Tibial nerve (tissue), 4 donors: ENCODE data around the gene PRKCE. TPM values are rescaled to one million over a fixed set of nuclear protein-coding genes. Genes with fewer than 3 reads are reported as not detected.

Experiments
- DNase-seq, 2 donors: peaks; one replicate each; pipeline ENCODE4 v3.0.0-alpha.2; 2019; ENCODE audit warnings: low spot score in 2 of 2
- H3K27ac ChIP-seq, 4 donors: fragments of 200-600 bp; sonication (generic) in 3 of 4; one replicate each; pipeline ENCODE4 v1.5.1; 2017 to 2019; ENCODE audit warnings: mild to moderate bottlenecking in 1 of 4
- H3K27me3 ChIP-seq, 2 donors: fragments of 200-600 bp; sonication (generic) in 1 of 2; one replicate each; pipeline versions ENCODE4 v1.5.1 to v1.6.0; 2017 to 2019
- H3K36me3 ChIP-seq, 3 donors: fragments of 200-600 bp; sonication (generic); one replicate each; pipeline ENCODE4 v1.5.1; 2018 to 2019
- H3K4me1 ChIP-seq, 4 donors: fragments of 200-600 bp; sonication (generic) in 3 of 4; one replicate each; pipeline ENCODE4 v1.5.1; 2017 to 2019
- H3K4me3 ChIP-seq, 4 donors: fragments of 200-600 bp; sonication (generic) in 3 of 4; one replicate each; pipeline ENCODE4 v1.5.1; 2017 to 2019; ENCODE audit warnings: mild to moderate bottlenecking in 1 of 4, moderate library complexity in 1 of 4
- H3K9me3 ChIP-seq, 4 donors: fragments of 200-600 bp; sonication (generic) in 3 of 4; one replicate each; pipeline ENCODE4 v1.5.1; 2017 to 2019
- CTCF ChIP-seq, 5 experiments: fragments of 200-600 bp in 3 of 5; fragments of 450-650 bp in 2 of 5; sonication (generic) in 3 of 5; IDR thresholded peaks; one replicate each; pipeline ENCODE4 v1.5.1; 2016 to 2019; ENCODE audit warnings: antibody characterized with exemption in 5 of 5, mild to moderate bottlenecking in 3 of 5, moderate library complexity in 2 of 5
- EP300 ChIP-seq, 2 donors: sonication (generic); formaldehyde crosslinking; IDR thresholded peaks; one replicate each; pipeline ENCODE4 v1.6.1; 2017; ENCODE audit warnings: antibody characterized with exemption in 2 of 2, mild to moderate bottlenecking in 1 of 2
- POLR2A ChIP-seq, 2 donors: fragments of 450-650 bp; IDR thresholded peaks; one replicate each; pipeline ENCODE4 v1.6.1; 2017; ENCODE audit warnings: antibody characterized with exemption in 2 of 2, mild to moderate bottlenecking in 2 of 2, moderate library complexity in 2 of 2
- WGBS, 2 donors: methylation state at CpG; one replicate each; pipeline ENCODE4 v1.1.5; 2018; 5-methylcytosine and 5-hydroxymethylcytosine counted together
- total RNA-seq, 4 donors: library from RNA; depleted of rRNA; stranded (reverse); fragments of >200 nt; gene quantifications; one replicate each; pipeline ENCODE4 v1.1.0, GENCODE V29; 2016

The PRKCE gene
- total RNA-seq, 4 donors from 2014 or later = 14.4 to 22.4 (median 17.9) TPM

- Histone ChIP-seq H3K4me1 (peaks cover 0 to 33% (median 10%) of the 10 kb centered on the region in 4 donors), H3K36me3 (no peaks in the 10 kb centered on the region), H3K4me3 (no peak overlapping the region), H3K9me3 (no peaks in the 10 kb centered on the region), H3K27ac (no peak overlapping the region), H3K27me3 (no peaks in the 10 kb centered on the region)
- WGBS, 2 donors = 66 to 79% methylated on average over 3 of the region's 3 CpGs
- no peak for TF ChIP-seq POLR2A (IDR thresholded peaks at IDR 0.05)
- TF ChIP-seq CTCF (IDR thresholded peaks at IDR 0.05) = no peak
- TF ChIP-seq EP300 (IDR thresholded peaks at IDR 0.05) = no peak
- no peak for DNase-seq
Measured at GRCh38 chr2:45836740-45837139, 185.3 kb downstream of the PRKCE start.

DNA sequence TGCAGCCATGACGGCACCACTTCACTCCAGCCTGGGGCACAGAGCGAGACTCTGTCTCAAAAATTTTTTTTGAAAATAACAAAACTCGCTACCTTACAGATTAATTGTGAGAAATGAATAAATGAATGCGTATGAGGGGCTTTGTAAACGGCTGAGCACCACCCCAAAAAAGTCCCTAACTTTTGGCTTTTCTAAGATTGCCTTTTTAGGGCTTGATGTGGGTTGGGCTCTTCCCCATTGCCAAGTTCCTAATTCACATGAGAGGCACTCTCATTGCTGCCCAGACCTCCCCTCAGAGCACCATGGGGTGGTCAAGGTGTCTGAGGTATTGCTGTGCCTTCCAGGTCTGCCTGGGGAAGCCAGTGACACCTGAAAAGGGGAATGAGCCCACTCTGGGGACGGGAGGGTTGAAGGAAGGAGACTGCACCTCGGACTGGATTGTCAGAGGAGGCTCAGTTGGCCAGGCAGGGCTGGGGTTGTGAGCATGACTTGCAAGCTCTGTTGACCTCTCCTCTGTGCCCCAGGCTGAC is 186.4 kb downstream of the PRKCE start:
- Histone ChIP-seq H3K4me1 (peaks cover 0 to 43% (median 10%) of the 10 kb centered on the region in 4 donors), H3K27me3 (no peaks in the 10 kb centered on the region), H3K9me3 (no peaks in the 10 kb centered on the region), H3K36me3 (no peaks in the 10 kb centered on the region), H3K4me3 (no peak overlapping the region), H3K27ac (no peak overlapping the region)
- no peak for DNase-seq
- WGBS, 2 donors = 79 to 86% methylated on average over 7 of the region's 7 CpGs
- TF ChIP-seq POLR2A (IDR thresholded peaks at IDR 0.05) = no peak
- no peak for TF ChIP-seq CTCF (IDR thresholded peaks at IDR 0.05)
- no peak for TF ChIP-seq EP300 (IDR thresholded peaks at IDR 0.05)

GRCh38 chr2:45839508-45840251 is 188.2 kb downstream of the PRKCE start:
- peaks cover 0 to 49% (median 10%) of the 10 kb centered on the region in 4 donors for H3K4me1 ChIP-seq
- DNase-seq = no peak
- WGBS, 2 donors = 29 to 32% methylated on average over 14 of the region's 14 CpGs

DNA sequence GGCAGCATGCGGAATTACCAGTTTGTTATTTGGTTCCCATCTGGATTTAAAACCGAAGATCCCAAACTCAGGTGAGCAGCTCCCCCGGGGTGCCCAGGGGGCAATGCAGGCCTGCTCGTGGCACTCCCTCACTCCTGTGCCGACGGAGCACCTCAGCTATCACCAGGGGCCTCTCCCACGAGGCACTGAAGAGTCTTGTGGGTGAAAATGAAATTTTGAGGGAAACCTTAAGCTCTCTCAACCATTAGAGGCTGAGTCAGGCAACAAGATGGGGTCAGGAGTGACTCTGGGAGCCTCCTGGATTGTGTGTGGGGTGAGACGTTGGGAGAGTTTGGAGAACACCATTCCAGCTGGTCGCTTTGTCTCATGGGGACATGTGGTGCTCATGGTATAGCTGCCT is 189.0 kb downstream of the PRKCE start:
- Histone ChIP-seq H3K9me3 (no peaks in the 10 kb centered on the region), H3K4me1 (peaks cover 0 to 57% (median 11%) of the 10 kb centered on the region in 4 donors), H3K27me3 (no peaks in the 10 kb centered on the region), H3K27ac (peak overlapping the region in 2 of 4 donors; percentile 29 to 53), H3K36me3 (no peaks in the 10 kb centered on the region), H3K4me3 (no peak overlapping the region)
- 75% methylated on average over 9 of the region's 9 CpGs for WGBS, 2 donors
- TF ChIP-seq CTCF (IDR thresholded peaks at IDR 0.05) (no peak), EP300 (IDR thresholded peaks at IDR 0.05) (no peak), POLR2A (IDR thresholded peaks at IDR 0.05) (no peak)
- DNase-seq = no peak

More at GRCh38 chr2:45839508-45840251, 188.2 kb downstream of the PRKCE start:
- Histone ChIP-seq H3K4me3 (no peak overlapping the region), H3K9me3 (no peaks in the 10 kb centered on the region), H3K27me3 (no peaks in the 10 kb centered on the region), H3K36me3 (no peaks in the 10 kb centered on the region), H3K27ac (peak overlapping the region in 2 of 4 donors; percentile 29 to 53)
- TF ChIP-seq EP300 (IDR thresholded peaks at IDR 0.05) (no peak), CTCF (IDR thresholded peaks at IDR 0.05) (no peak), POLR2A (IDR thresholded peaks at IDR 0.05) (no peak)

DNA sequence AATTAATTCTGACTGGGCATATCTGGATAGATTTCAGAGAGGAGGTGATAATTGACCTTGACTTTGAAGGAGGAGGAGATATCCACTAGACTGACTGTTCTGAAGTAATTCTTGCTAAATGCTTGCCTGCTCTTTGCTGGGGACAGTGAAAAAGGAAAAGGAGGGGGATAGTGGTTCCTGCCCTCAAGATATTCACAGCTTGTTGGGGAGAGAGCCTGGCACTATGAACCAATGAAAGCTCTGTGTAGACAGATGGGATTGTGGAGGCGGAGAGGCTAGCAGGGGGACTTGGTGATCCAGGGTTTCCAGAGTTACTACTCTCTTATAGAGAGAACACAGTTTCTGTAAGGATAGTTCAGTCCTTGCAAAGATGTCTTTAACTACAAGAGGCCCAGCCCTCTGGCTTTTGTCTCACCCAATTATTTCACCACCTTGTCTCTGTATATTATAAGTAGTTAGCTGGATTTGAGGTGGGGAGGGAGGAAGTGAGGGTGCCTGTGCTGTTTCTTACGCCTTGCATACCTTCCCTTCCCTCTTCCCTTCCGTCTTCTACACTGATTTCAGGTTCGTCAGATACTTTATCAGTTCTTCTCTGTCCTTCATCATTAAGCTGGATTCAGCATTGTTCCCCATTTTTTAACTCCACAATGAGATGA is 190.4 kb downstream of the PRKCE start:
- TF ChIP-seq POLR2A (IDR thresholded peaks at IDR 0.05) = no peak
- no peak for TF ChIP-seq CTCF (IDR thresholded peaks at IDR 0.05)
- TF ChIP-seq EP300 (IDR thresholded peaks at IDR 0.05) = no peak

More for the DNA sequence above, 190.4 kb downstream of the PRKCE start:
- no peak overlapping the region for H3K4me3 ChIP-seq
- no peak overlapping the region for H3K27ac ChIP-seq
- no peaks in the 10 kb centered on the region for H3K9me3 ChIP-seq
- H3K27me3 ChIP-seq = no peaks in the 10 kb centered on the region
- DNase-seq = no peak
- WGBS, 2 donors = 80 to 93% methylated on average over 4 of the region's 4 CpGs
- H3K4me1 ChIP-seq = peaks cover 0 to 64% (median 11%) of the 10 kb centered on the region in 4 donors
- peaks cover 0 to 7% (median 0%) of the 10 kb centered on the region in 3 donors for H3K36me3 ChIP-seq
